Stimulated activated CD4-positive, alpha-beta T cell treated with anti-CD3 and anti-CD28 coated beads, Interleukin-4, amount 100 ng/mL, for 4 hours (primary cell): ENCODE data around the gene RAB40A.
"Not testable (repeated sequence)": the region's sequence is repeated elsewhere in the genome, so short reads cannot be mapped to it uniquely, and the experiment has no call there.

ENCODE experiments used
- DNase-seq, 2 experiments: peaks; one replicate each; pipeline ENCODE4 v3.0.0-alpha.2; 2020

The RAB40A gene

DNA sequence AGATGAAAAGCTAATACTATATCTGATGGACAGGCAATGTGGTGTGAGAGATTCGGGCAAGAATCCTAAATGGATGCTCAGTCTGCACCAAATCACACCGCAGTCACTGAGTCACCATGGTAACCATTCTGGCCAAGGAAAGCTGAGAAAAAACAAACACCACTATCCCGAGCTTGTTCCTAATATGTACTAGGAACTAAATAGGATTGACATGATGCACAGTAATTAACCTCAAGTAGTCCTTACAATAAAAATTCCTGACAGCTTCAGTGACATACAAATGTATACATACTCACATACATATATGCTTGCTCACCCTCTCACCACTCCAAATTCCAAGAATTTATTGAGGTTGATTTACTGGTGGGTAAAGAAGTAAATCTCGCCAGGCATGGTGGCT, 1.1 kb upstream of the RAB40A start:
- DNase-seq: no peak

DNA sequence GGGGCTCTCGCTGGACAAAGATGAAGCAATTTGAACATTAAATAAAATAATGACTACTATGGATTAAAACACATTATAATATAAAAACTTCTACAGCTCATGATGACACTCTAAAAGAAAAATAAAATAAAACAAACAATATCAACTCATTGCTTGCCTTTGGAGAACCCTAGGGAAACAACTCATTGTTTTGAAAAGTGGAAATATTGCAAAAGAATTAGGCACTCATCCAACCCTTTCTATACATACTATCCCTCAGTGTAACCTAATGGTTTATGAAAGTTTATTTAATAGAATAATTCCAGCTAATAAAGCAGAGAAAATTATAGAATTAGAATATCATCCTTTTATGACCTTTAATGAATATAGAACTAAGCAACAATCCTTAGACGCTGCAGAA, 718 bp downstream of the RAB40A start:
- no peak for DNase-seq

GRCh38 chrX:103517246-103517645, 2.0 kb downstream of the RAB40A start:
- DNase-seq: no peak

DNA sequence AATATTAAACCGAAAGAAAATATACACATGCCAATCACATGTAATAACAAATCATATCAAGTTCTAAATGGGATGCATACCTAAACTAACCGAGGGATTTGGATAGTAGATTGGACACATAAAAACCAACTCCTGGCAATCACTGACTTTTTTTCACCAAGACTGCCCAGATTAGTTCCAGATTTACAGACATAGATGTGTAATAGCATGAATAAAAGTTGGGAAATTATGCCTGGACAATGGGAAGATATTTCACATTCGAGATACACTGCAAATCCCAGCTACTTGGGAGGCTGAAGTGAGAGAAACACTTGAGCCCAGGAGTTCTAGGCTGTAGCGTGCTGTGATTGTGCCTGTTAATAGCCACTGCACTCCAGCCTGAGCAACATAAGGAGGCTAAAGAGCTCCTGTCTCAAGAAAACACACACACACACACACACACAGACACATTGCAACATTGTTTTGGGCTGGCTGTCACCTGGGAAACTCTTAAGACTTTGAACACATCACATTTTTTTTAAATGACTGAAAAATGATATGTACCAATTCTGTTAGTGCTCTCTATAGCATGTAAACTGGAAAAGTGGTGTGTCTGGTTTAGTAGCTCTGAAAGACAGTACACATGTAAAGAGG, 5.7 kb downstream of the RAB40A start:
- no peak for DNase-seq

DNA sequence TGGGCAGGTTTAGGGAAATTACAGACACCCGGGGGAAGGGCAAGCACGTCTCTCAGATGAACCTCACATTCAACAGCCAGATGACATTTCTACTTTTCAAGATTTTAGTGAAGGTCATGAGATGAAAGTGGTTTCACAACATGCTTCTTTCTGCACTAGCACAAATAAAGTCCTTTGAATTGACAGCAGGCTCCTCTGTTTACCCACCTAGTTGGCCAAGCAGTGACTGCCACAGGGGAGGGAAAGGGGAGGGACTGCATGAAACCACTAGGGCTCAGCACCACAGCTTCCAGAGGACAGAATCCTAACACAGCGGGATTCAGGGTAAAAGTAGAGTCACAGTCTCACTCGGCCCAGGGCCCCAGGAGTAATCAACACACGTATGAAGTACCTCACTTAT, 6.2 kb downstream of the RAB40A start:
- DNase-seq: no peak

- no peak for DNase-seq
Observed at GRCh38 chrX:103510031-103510430, 9.3 kb downstream of the RAB40A start.

DNA sequence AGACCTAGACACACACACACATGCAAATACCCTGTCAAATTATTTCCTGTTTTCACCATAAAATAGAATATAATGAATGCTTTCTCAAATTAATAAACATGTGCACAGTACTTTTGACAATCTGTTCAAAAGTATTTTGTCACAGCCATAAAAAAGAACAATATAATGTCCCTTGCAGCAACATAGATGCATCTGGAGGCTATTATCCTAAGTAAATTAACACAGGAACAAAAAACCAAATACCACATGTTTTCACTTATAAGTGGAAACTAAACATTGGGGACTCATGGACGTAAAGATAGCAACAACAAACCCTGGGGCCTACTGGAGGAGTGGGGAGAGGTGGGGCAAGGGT, 15.5 kb downstream of the RAB40A start:
- DNase-seq: no peak

GRCh38 chrX:103503163-103503852, 16.0 kb downstream of the RAB40A start:
- DNase-seq: no peak

GRCh38 chrX:103498786-103499185, 20.5 kb downstream of the RAB40A start:
- no peak for DNase-seq

GRCh38 chrX:103495786-103496185, 23.5 kb downstream of the RAB40A start:
- DNase-seq: no peak

DNA sequence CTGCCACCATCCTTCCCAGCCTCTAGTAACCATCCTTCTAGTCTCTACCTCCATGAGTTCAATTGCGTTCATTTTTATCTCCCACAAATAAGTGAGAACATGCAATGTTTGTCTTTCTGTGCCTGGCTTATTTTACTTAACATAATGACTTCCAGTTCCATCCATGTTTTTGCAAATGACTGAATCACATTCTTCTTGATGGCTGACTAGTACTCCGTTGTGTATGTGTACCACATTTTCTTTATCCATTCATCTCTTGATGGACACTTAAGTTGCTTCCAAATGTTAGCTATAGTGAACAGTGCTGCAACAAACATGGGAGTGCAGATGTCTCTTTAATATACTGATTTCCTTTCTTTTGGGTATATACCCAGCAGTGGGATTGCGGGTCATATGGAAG, 25.7 kb downstream of the RAB40A start:
- DNase-seq: not testable (repeated sequence)

DNA sequence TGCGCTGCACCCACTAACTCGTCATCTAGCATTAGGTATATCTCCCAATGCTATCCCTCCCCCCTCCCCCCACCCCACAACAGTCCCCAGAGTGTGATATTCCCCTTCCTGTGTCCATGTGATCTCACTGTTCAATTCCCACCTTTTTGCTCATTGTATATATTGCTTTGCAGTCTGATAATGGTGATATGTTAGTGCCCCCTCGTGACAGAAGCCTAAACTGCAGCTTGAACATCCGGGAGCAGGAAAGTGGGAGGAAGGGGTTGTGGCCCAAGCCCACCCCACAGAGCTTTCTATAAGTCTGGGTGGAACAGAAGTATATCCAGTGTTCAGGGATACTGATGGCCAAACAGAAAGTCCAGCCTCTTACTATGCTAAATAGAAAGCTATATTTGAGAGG, 29.6 kb downstream of the RAB40A start:
- DNase-seq: peak; percentile 1 to 24

- no peak for DNase-seq
Observed at GRCh38 chrX:103488794-103489193, 30.5 kb downstream of the RAB40A start.

DNA sequence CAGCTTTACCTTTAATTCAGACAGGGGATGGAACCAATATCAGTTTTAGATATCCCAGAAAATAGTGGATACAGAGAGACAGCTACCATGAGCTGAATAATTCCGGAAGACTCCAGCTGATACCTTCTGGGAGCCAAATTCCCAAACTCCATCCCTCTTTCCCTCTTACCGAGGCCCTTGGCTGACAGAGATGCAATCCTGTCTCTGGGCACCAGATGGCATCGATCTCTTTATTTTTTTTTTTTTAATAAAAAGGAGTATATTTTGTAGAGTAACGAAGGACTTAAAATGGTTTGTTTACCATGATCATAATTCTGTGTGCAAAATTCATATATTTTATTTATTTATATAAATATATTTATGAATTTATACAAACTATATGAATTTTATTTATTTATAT, 31.0 kb downstream of the RAB40A start:
- no peak for DNase-seq

DNA sequence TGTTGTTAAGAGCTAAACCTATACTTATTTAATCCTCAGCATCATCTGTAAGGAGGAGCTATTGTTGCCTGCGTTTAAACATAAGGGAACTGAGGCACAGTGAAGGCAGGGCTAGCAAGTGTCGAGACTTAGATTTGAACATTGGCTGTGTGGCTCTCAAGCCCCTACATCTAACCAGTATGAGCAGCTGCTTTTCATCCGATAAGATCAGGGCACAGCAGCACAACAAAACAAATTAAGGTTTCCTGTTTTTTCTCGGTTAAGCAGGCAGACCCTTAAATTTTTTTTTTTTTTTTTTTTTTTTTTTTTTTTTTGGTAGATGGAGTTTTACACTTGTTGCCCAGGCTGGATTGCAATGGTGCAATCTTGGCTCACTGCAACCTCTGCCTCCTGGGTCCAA, 35.6 kb downstream of the RAB40A start:
- no peak for DNase-seq

- DNase-seq: no peak
Observed at GRCh38 chrX:103480526-103480925, 38.8 kb downstream of the RAB40A start.

DNA sequence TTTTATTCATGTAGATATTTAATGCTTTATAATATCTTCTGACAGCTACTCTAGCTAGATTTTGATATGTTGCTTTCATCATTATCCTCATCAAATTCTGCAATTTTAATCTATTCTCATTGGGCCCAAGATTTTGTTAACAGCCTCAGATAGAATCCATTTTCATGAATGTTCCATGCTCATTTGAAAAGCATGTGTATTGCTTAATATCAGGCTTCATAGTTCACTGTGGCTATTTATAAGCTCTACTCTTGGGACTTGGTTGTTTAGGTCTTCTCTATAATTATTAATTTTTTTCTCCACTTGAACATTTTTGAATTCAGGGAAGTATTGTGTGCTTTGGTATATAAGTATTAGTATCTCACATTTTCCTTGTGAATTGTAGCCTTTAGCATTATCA, 41.8 kb downstream of the RAB40A start:
- DNase-seq: no peak

DNA sequence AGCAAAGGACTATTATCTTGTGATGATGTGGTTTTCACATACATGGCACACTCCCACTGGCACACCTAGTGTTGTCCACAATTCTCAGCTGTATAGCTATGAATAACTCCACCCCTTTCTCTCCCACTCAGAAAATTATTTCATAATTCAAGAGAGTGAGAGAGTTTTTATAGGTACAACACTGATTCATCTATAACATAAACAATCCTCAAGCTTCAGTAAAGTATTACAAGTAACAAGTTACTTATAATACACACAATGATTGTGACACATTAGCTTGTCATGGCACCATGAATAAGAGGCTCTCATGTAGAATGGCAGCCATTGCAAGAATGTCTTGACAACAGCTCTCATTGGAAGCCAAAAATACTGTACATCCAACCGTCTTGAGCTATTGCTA, 43.9 kb downstream of the RAB40A start:
- no peak for DNase-seq

- DNase-seq: not testable (repeated sequence)
Observed at GRCh38 chrX:103469977-103470376, 49.3 kb downstream of the RAB40A start.

DNA sequence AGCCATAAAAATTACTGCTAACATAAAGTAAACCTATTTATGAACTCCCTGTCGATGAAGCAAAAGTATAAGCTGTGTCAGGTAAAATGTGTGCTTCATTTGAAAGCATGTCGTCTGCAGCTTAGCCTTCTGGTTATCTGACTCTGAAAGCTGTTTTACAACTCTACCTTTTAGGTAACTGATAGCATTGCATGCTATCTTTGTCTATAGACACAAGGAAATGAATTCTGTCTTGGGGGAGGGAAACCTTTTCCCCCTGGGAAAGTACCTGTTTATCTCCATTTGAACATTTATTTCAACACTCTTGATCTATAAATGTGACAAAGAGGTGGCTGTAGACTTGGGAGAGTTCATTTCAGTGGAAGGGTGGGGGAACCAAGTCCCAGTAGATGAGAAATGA, 51.4 kb downstream of the RAB40A start:
- no peak for DNase-seq

GRCh38 chrX:103467156-103467555, 52.1 kb downstream of the RAB40A start:
- no peak for DNase-seq

- peak; percentile 61 to 66 for DNase-seq
Observed at GRCh38 chrX:103464774-103465117, 54.5 kb downstream of the RAB40A start.

- DNase-seq: peak in 1 of 2 experiments; percentile 3
Observed at GRCh38 chrX:103464072-103464773, 55.1 kb downstream of the RAB40A start.

- DNase-seq: no peak
Observed at GRCh38 chrX:103461156-103461555, 58.1 kb downstream of the RAB40A start.
